KMS-11 (cell line): Measurements from ENCODE around the gene TEX264.

ENCODE experiments used
- H2AFZ ChIP-seq: fragments of 200-600 bp; sonication (generic); 2 replicates; pipeline ENCODE4 v1.6.1; 2016; ENCODE audit warnings: antibody characterized with exemption, mixed run types, low read depth
- H3K27ac ChIP-seq: fragments of 200-600 bp; sonication (generic); 2 replicates; pipeline ENCODE4 v1.6.1; 2016; ENCODE audit warnings: mild to moderate bottlenecking, mixed run types
- H3K27me3 ChIP-seq: fragments of 200-600 bp; sonication (generic); 2 replicates; pipeline ENCODE4 v1.6.1; 2017; ENCODE audit warnings: mild to moderate bottlenecking, low read depth, mixed run types, moderate library complexity; ENCODE audit not compliant: insufficient read depth
- H3K36me3 ChIP-seq: fragments of 200-600 bp; sonication (generic); 2 replicates; pipeline ENCODE4 v1.6.1; 2017; ENCODE audit warnings: mild to moderate bottlenecking, mixed run types; ENCODE audit not compliant: insufficient read depth
- H3K4me1 ChIP-seq: fragments of 200-600 bp; sonication (generic); 2 replicates; pipeline ENCODE4 v1.6.1; 2016; ENCODE audit warnings: mild to moderate bottlenecking, low read depth, mixed run types; ENCODE audit not compliant: poor library complexity, severe bottlenecking
- H3K4me2 ChIP-seq: fragments of 200-600 bp; sonication (generic); 2 replicates; pipeline ENCODE4 v1.7.0; 2016; ENCODE audit warnings: mild to moderate bottlenecking, mixed run types
- H3K4me3 ChIP-seq: fragments of 200-600 bp; sonication (generic); IDR thresholded peaks from 2 replicates; pipeline ENCODE4 v1.6.1; 2017; ENCODE audit warnings: low read depth, low read length, mixed read lengths; ENCODE audit not compliant: insufficient read depth
- H3K79me2 ChIP-seq: fragments of 200-600 bp; sonication (generic); 2 replicates; pipeline ENCODE4 v1.6.1; 2016; ENCODE audit warnings: low read depth, mixed run types; ENCODE audit not compliant: insufficient read depth
- H3K9ac ChIP-seq: fragments of 200-600 bp; sonication (generic); 2 replicates; pipeline ENCODE4 v1.6.1; 2016; ENCODE audit warnings: mild to moderate bottlenecking, mixed run types
- H4K20me1 ChIP-seq: fragments of 200-600 bp; sonication (generic); 2 replicates; pipeline ENCODE4 v1.6.1; 2016; ENCODE audit warnings: mild to moderate bottlenecking, mixed run types; ENCODE audit not compliant: insufficient read depth
- TF ChIP-seq, protein P1 (sequence below): fragments of 200-600 bp; sonication (generic); conservative IDR thresholded peaks from 2 replicates; pipeline ENCODE4 v1.6.1; 2017; ENCODE audit warnings: low read depth, mild to moderate bottlenecking, antibody characterized with exemption, low read length, moderate library complexity, mixed read lengths

Gene TEX264

DNA sequence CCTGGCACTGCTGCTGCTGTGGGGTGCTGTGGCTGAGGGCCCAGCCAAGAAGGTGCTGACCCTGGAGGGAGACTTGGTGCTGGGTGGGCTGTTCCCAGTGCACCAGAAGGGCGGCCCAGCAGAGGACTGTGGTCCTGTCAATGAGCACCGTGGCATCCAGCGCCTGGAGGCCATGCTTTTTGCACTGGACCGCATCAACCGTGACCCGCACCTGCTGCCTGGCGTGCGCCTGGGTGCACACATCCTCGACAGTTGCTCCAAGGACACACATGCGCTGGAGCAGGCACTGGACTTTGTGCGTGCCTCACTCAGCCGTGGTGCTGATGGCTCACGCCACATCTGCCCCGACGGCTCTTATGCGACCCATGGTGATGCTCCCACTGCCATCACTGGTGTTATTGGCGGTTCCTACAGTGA is 38.0 kb downstream of the TEX264 start:
- no peaks in the 10 kb centered on the region for H3K79me2 ChIP-seq
- no peaks in the 10 kb centered on the region for H4K20me1 ChIP-seq
- TF ChIP-seq, protein P1, sequence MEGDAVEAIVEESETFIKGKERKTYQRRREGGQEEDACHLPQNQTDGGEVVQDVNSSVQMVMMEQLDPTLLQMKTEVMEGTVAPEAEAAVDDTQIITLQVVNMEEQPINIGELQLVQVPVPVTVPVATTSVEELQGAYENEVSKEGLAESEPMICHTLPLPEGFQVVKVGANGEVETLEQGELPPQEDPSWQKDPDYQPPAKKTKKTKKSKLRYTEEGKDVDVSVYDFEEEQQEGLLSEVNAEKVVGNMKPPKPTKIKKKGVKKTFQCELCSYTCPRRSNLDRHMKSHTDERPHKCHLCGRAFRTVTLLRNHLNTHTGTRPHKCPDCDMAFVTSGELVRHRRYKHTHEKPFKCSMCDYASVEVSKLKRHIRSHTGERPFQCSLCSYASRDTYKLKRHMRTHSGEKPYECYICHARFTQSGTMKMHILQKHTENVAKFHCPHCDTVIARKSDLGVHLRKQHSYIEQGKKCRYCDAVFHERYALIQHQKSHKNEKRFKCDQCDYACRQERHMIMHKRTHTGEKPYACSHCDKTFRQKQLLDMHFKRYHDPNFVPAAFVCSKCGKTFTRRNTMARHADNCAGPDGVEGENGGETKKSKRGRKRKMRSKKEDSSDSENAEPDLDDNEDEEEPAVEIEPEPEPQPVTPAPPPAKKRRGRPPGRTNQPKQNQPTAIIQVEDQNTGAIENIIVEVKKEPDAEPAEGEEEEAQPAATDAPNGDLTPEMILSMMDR: no peak
- no peak overlapping the region for H3K4me2 ChIP-seq
- no peak overlapping the region for H2AFZ ChIP-seq
- H3K4me3 ChIP-seq: no peak overlapping the region
- no peaks in the 10 kb centered on the region for H3K27me3 ChIP-seq
- H3K4me1 ChIP-seq: no peaks in the 10 kb centered on the region
- no peak overlapping the region for H3K9ac ChIP-seq
- no peak overlapping the region for H3K27ac ChIP-seq
- no peaks in the 10 kb centered on the region for H3K36me3 ChIP-seq

DNA sequence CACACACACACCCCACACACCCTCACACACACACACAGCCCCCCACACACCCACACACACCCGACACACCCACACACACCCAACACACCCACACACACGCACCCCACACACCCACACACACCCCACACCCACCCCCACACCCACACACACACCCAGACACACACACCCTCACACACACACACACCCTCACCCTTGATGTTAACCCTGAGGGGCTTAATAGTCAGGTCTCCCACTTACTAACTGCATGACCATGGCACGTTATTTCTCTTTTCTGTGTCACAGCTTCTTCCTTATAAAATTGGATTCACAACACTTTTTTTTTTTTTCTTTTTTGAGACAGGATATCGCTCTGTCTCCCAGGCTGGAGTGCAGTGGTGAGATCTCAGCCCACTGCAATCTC is 38.6 kb downstream of the TEX264 start:
- Histone ChIP-seq H3K36me3 (no peaks in the 10 kb centered on the region), H2AFZ (no peak overlapping the region), H3K4me2 (no peak overlapping the region), H3K79me2 (no peaks in the 10 kb centered on the region), H4K20me1 (no peaks in the 10 kb centered on the region), H3K4me3 (no peak overlapping the region), H3K27me3 (no peaks in the 10 kb centered on the region), H3K27ac (no peak overlapping the region), H3K9ac (no peak overlapping the region), H3K4me1 (no peaks in the 10 kb centered on the region)
- TF ChIP-seq, protein P1: no peak

DNA sequence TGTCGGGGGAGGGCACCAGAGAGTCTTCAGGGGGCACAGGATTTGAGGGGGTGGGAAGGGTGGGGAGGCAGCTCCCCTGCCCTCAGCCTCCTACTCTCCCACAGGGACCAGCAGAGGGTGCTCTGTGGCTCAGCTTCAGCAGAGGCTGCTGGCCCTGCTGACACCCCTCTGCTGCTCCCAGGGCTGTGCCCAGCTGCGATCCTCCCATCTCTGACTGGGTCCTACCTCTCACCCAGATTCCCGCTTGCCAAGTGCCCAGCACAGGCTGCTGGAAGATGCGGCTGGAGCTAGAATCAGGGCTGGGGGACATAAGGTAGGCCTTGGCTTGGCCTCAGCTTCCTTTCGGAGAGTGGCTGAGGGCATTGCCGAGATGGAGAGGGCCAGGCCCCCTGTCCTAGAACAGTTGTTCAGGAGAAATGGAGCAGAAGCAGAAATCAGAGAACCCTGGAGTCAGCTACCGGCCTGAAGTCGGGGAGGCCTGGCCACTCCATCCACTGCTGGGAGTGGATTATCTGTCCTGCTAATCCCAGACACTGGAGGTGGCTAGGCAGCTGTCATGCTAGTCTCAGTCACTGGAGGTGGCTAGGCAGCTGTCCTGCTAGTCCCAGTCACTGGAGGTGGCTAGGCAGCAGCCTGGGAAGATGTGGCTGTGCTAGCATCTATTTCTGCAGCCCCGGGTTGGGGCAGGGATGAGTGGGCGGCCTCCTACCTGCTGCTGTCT is 39.7 kb downstream of the TEX264 start:
- TF ChIP-seq, protein P1: no peak
- H3K79me2 ChIP-seq: no peaks in the 10 kb centered on the region
- H3K27ac ChIP-seq: no peak overlapping the region
- H3K27me3 ChIP-seq: no peaks in the 10 kb centered on the region
- no peak overlapping the region for H3K9ac ChIP-seq
- no peak overlapping the region for H3K4me2 ChIP-seq
- H3K4me3 ChIP-seq: no peak overlapping the region
- H2AFZ ChIP-seq: no peak overlapping the region
- H4K20me1 ChIP-seq: no peaks in the 10 kb centered on the region
- no peaks in the 10 kb centered on the region for H3K4me1 ChIP-seq
- H3K36me3 ChIP-seq: no peaks in the 10 kb centered on the region

DNA sequence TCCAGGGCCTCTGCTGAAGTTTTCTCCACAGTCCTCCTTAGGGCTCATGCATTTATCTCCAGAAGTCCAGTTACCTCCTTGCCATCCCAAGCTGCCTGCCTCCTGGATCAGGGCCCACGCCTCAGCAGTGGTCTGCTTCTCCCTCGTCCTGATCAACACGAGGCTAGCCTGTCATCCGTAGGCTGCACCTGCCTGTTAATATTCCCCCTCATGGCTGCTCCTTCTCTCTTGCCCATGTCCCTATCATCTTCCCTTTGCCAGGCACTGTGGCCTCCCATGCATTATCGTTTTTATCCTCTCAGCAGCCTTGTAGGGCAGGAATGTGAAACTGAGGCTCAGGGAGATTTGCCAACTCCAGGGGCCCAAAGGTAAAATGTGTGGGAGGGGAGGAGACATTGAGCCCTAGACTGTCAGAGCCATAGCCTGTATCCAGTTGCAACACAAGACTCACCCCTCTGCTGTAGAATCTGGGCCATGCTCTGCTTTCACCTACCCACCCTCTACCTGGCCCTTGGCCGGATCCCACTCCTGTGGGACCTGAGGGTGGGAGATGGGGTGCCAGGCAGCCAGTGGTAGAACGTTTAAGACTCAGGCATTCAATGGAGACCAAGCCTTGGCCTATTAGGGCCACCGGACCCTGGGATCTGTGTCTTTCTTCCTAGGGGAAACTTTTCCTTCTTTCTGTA is 40.4 kb downstream of the TEX264 start:
- Histone ChIP-seq H3K79me2 (no peaks in the 10 kb centered on the region), H2AFZ (no peak overlapping the region), H3K4me1 (no peaks in the 10 kb centered on the region), H3K9ac (no peak overlapping the region), H3K36me3 (no peaks in the 10 kb centered on the region), H3K4me3 (no peak overlapping the region), H4K20me1 (no peaks in the 10 kb centered on the region), H3K27me3 (no peaks in the 10 kb centered on the region), H3K4me2 (no peak overlapping the region), H3K27ac (no peak overlapping the region)
- TF ChIP-seq, protein P1: no peak
